GM21825 (cell line): ENCODE data around the gene TSSC4.
A peak's percentile ranks its signal among the peaks of the same experiment; 100 is the strongest.

Source experiments
- ATAC-seq: cut with Tn5 transposase; IDR thresholded peaks from one replicate; pipeline ENCODE4 v1.9.1; 2021; ENCODE audit warnings: mild to moderate bottlenecking, moderate library complexity; ENCODE audit not compliant: unreplicated experiment

The TSSC4 gene

DNA sequence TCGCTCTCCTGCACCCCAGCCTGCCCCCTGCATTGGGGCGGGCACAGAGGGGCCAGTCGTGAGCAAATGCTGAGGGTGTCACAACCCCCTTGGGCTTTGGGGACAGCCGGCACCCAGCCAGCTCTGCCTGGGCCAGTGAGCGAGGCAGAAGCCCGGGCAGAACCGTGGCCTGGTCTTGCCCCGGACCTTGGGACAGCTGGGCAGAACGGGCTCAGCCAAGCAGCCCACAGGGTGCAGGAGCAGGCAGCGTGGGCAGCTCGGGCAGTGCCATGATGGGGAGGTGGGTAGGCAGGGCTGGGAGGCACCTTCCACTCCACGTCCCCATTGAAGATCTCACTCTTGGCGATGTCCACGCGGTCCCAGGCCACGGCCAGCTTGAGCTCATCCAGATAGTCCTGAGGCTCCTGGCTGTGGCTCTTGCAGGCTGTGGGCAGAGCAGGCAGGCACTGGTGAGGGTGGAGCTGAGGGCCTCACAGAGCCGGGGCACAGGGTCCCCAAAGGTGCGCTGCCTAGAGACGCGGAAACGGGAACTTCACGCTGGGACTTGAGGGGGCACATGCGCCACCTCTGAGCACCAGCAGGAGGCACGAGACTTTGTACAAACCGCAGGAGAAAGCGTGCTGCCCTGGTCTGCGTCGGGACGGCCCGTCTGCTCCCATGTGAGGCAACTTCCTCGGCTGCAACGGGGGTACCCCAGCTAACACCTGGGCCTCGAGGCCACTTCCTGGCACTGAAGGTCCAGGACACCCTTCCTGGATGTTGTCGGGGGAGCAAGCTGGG lies 15.2 kb downstream of the TSSC4 start:
- ATAC-seq, result no peak

- ATAC-seq, result no peak
Measured at GRCh38 chr11:2416765-2417164, 16.2 kb downstream of the TSSC4 start.

DNA sequence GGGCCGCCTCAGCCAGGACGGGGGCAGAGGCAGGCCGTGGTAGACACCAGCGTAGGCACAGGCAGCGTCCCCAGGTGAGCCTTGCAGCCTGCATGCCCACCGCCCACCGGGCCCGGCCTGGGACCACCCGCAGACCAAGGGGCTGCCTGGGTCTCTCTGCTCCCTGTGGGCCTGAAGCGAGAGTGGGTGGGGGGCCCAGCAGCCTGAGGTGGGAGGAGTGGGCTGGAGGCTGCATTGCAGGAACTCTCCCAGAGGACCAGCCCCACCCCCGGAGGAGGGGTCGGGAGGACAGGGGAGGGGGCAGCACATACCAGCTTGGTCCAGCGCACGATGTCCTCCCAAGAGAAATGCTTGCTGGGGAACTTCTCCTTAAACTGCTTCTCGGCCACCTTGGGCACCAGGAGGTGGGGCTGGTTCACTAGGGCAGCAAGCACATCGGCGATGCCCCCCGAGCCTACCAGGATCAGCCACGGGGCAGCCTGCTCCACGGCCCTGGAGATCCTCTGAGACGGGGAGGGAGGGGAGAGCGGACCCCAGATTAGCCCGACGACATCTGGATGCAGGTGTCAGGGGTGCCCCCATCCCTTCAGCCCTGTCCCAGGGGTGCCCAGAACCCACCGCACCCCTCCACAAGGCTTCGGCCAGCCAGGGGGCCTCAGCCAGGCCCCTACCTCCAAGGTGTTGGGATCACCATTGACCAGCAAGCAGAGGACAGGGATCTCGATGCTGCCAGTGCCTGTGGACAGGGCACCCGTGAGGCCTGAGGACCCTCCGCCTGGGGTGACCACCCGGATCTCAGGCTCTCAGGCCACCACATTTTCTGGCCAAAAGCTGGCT lies 17.5 kb downstream of the TSSC4 start:
- ATAC-seq, result no peak

DNA sequence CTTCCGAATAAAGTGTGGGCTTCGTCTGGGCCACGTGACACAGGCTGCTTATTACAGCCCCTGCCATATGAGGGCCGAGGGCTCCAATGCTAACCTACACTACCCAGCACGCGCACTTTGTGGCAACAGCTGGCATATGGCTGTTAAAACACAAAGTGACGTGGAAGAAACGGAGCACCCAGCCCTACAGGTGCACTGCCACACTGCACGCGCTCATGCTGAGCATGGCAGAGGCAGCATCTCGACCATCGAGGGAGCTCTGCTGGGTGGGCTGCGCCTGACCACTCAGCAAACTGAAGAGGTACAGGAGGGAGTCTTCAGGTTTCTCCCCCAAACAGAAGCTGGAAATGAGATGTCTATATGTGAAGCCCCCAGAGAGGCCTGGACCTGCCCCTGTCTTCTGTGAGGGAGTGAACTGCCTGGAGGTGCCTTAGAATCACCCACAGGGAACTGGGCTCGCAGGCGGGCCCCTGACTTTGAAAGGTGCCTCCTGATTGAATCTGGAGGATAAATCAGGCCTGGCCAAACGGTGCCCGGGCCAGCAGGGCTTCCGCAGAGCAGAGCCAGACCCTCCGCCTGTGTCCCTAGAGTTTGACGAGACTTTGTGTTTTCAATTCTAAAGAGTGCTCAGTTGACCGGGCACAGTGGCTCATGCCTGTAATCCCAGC lies 18.3 kb downstream of the TSSC4 start:
- no peak for ATAC-seq

GRCh38 chr11:2419638-2420501 lies 19.3 kb downstream of the TSSC4 start:
- ATAC-seq, result no peak

DNA sequence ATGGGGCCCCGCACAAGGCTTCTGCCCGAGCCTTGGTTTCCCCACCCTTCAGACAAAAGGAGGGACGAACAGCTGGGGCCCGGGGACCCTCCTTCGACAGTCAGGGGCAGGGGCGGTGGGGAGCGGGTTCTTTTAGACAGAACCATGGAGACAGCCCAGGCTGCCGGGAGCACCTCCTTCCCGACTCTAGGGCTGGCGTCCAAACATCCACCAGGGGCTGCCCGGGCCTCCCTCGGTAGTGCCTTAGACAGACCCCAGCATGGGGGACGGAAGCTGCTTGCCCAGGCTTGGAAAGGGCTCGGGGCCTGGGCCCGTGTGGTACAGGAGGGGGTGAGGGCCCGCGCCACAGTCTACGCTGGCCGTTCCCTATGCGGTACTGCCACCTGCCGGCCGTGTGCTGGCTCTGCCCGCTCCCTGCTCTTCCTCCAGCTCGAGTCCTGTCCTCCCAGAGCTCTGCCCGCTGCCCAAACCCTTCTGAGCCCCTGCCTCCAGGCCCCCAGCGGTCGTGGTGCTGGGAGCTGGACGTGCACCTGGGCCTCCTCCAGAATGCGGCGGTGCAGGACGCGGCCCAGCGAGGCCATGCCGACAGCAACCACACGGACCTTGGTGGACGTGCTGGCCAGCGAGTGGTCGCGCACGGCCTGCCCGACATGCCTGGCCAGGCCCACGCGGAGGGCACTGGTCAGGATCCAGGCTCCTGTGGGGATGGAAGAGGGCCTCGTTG lies 20.1 kb downstream of the TSSC4 start:
- ATAC-seq, result peak; percentile 77

GRCh38 chr11:2421226-2421994 lies 20.9 kb downstream of the TSSC4 start:
- ATAC-seq, result no peak

DNA sequence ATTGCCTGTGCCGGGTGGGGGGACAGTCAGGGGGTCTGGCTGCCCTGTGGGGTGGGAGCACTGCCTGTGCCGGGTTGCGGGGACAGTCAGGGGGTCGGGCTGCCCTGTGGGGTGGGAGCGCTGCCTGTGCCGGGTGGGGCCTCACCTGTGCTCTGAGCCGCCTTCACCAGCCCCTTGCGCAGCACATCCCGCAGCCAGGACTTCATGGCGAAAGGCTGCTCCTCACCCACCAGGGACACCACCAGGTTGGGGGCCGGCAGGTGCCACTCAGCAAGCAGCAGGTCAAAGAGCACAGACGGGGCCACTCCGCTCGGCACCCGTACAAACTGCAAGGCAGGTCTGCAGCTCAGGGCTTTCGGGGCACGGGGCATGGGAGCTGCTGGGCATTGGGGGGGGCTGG lies 21.4 kb downstream of the TSSC4 start:
- ATAC-seq, result no peak

DNA sequence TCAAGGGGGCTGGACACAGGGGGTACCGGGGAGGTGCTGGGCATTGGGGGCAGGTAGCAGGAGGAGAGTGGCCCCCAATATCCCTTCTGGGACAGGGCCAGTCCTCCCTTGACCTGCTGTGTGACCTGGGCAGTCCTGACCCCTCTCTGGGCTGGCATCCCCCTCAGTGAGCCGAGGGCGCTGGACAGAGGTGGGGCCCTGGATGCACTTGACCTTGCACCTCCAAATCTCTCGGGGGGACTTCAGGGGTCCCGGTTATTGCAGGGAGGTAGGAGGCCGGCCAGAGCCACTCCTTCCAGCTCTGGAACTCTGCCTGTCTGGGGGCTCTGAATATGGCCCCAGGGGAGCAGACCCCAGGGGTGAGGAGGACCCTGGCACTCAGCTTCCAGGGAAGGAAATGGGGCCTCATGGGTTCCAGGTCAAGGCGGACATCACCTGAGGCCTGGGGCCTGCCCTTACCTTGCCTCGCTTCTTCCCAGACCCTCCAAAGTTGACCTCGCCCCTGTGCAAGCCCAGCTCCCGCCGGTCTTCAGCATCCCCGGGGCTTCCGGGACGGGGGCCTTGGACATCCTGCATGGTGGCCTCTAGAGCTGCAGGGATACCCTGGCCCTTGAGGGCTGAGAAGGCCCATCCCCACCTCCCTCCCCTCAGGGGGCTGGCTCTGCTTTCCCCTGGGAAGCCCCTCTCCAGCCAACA lies 22.1 kb downstream of the TSSC4 start:
- no peak for ATAC-seq

GRCh38 chr11:2423157-2424025 lies 22.8 kb downstream of the TSSC4 start:
- no peak for ATAC-seq

GRCh38 chr11:2424811-2425495 lies 24.4 kb downstream of the TSSC4 start:
- ATAC-seq, result no peak

- ATAC-seq, result no peak
Measured at GRCh38 chr11:2425506-2425905, 25.0 kb downstream of the TSSC4 start.

DNA sequence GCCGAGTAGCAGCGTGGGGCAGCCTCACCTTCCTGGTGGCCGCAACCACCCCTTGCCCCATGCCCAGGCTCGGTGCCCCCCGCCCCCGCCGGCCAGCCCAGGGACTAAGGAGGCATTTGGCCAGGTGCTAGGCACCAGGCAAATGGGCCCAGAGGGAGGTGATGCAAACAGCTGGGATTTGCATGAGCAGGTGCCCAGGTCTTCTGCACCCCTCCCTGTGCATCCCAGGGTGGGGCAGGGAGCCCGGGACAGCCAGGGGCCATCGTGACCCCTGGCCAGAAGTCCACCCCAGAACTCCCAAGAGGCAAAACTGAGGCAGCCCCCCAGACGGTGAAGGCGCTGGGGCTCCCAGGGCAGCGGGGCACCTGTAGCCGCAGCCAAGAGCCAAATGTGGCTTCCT lies 25.7 kb downstream of the TSSC4 start:
- no peak for ATAC-seq

- ATAC-seq, result no peak
Measured at GRCh38 chr11:2426826-2427521, 26.4 kb downstream of the TSSC4 start.

DNA sequence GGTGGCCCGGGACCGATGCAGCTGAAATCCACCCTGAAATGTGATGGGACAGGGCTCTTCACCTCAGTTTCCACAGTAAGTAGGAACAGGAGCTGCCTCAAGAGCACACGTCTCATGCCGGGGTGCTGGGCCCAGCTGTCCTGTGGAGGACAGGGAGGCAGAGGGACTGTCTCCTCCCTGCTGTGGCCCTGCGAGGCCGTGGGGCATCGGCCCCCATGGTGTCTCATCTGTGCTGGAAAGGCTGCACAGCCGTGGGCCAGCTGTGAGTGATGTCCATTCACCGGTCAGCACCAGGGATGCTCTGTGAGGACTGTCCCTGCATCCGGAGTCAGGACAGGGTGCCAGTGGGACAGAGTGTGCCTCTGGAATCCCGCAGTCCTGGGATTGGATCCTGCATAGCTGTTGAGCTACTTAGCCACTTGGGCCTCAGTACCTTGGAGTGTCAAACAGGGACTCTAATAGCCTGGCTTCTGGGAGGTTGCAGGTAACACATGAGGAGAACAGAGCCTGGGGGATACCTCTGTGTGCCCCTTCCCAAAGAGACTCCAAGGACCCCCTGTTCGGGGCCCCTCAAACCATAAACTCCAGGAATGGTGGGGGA lies 27.3 kb downstream of the TSSC4 start:
- no peak for ATAC-seq

GRCh38 chr11:2428322-2428795 lies 27.8 kb downstream of the TSSC4 start:
- ATAC-seq, result no peak
